A673 (cell line): ENCODE results near the gene ALDH2. TPM values are rescaled to one million over a fixed set of nuclear protein-coding genes. Genes with fewer than 3 reads are reported as not detected.

Experiments
- BruUV-seq: library from RNA; stranded (reverse); fragments of 400-500 nt; replicated peaks from 2 replicates; lab custom pipeline; 2021; lab: Mats Ljungman, UMichigan
- CTCF ChIA-PET: fragments of 300-600 bp; sonication (Branson Sonifier 250); formaldehyde crosslinking; loops from one replicate; lab custom pipeline; 2022; ENCODE audit warnings: antibody characterized with exemption; lab: Charles Lee
- POLR2A ChIA-PET: fragments of 300-600 bp; sonication (Branson Sonifier 250); formaldehyde crosslinking; loops from one replicate; lab custom pipeline; 2022; ENCODE audit warnings: antibody characterized with exemption; ENCODE audit not compliant: low non-redundant PET; lab: Charles Lee
- DNase-seq: peaks from one replicate; pipeline ENCODE4 v3.0.0-alpha.2; 2015; ENCODE audit warnings: low spot score
- H3K27ac ChIP-seq: fragments of 200-600 bp; sonication (generic); 2 replicates; pipeline ENCODE4 v1.5.1; 2016; ENCODE audit warnings: mixed run types, low read depth, mild to moderate bottlenecking, mixed read lengths, antibody characterized with exemption, low read length; ENCODE audit not compliant: poor library complexity, severe bottlenecking
- H3K27me3 ChIP-seq: fragments of 200-600 bp; sonication (generic); replicated peaks from 2 replicates; pipeline ENCODE4 v1.6.1; 2017; ENCODE audit warnings: mixed run types, low read depth, mild to moderate bottlenecking, mixed read lengths, antibody characterized with exemption, low read length; ENCODE audit not compliant: insufficient read depth, poor library complexity
- H3K36me3 ChIP-seq: fragments of 200-600 bp; sonication (generic); 2 replicates; pipeline ENCODE4 v1.6.1; 2016; ENCODE audit warnings: mixed run types, mild to moderate bottlenecking, mixed read lengths, antibody characterized with exemption, low read length; ENCODE audit not compliant: insufficient read depth, poor library complexity, severe bottlenecking
- H3K4me1 ChIP-seq: fragments of 200-600 bp; sonication (generic); 2 replicates; pipeline ENCODE4 v1.6.1; 2017; ENCODE audit warnings: mixed run types, mild to moderate bottlenecking, mixed read lengths, antibody characterized with exemption, low read length; ENCODE audit not compliant: insufficient read depth, poor library complexity, severe bottlenecking
- H3K4me3 ChIP-seq: fragments of 200-600 bp; sonication (generic); 2 replicates; pipeline ENCODE4 v1.5.1; 2016; ENCODE audit warnings: low read depth, mixed run types, mild to moderate bottlenecking, mixed read lengths, low read length; ENCODE audit not compliant: poor library complexity, severe bottlenecking
- H3K9me3 ChIP-seq: fragments of 200-600 bp; sonication (generic); 2 replicates; pipeline ENCODE4 v1.6.1; 2016; ENCODE audit warnings: mixed run types, low read depth, mild to moderate bottlenecking, mixed read lengths, antibody characterized with exemption, low read length; ENCODE audit not compliant: poor library complexity, severe bottlenecking
- CTCF ChIP-seq: fragments of 300-800, 200-600 bp; sonication (generic); conservative IDR thresholded peaks from 2 replicates; pipeline ENCODE4 v1.5.1; 2017; ENCODE audit warnings: low read depth, mild to moderate bottlenecking, antibody characterized with exemption, low read length, moderate library complexity, mixed read lengths
- EZH2 ChIP-seq: fragments of 200-600 bp; sonication (generic); IDR thresholded peaks from 2 replicates; pipeline ENCODE4 v1.6.1; 2017; ENCODE audit warnings: borderline replicate concordance, low read depth, mild to moderate bottlenecking, mixed read lengths, antibody characterized with exemption, low read length; ENCODE audit not compliant: poor library complexity, severe bottlenecking
- intact Hi-C: fragments of 100-400 bp; cut with micrococcal nuclease; formaldehyde crosslinking; loops from one replicate; pipeline ENCODE4 v1.10.0; 2022; ENCODE audit not compliant: unreplicated experiment
- total RNA-seq: library from RNA; stranded (reverse); gene quantifications from 2 replicates; pipeline ENCODE4 v1.2.3, GENCODE V29; 2021

ALDH2 gene
- total RNA-seq, 1 experiment from 2014 or later, result 24.5 TPM

GRCh38 chr12:111756681-111757080, 10.1 kb upstream of the ALDH2 start:
- DNase-seq, result no peak
- Histone ChIP-seq H3K4me3 (no peak overlapping the region), H3K4me1 (no peaks in the 10 kb centered on the region), H3K27ac (no peak overlapping the region), H3K27me3 (no peaks in the 10 kb centered on the region), H3K36me3 (no peaks in the 10 kb centered on the region), H3K9me3 (no peaks in the 10 kb centered on the region)
- TF ChIP-seq EZH2 (no peak), CTCF (no peak)
- intact Hi-C loops, result no loop called here
- BruUV-seq, result no TSS peak
- ChIA-PET POLR2A (no interaction called here), CTCF (no interaction called here)

- H3K36me3 ChIP-seq, result no peaks in the 10 kb centered on the region
- H3K9me3 ChIP-seq, result no peaks in the 10 kb centered on the region
- H3K27me3 ChIP-seq, result no peaks in the 10 kb centered on the region
- ChIA-PET POLR2A (no interaction called here), CTCF (no interaction called here)
- H3K4me3 ChIP-seq, result no peak overlapping the region
- intact Hi-C loops, result no loop called here
- no peak for DNase-seq
- no peaks in the 10 kb centered on the region for H3K4me1 ChIP-seq
- TF ChIP-seq EZH2, result no peak
- TF ChIP-seq CTCF, result no peak
- H3K27ac ChIP-seq, result peak overlapping the region; percentile 2
- no TSS peak for BruUV-seq
Measured at GRCh38 chr12:111757361-111758119, 9.2 kb upstream of the ALDH2 start.

- no peaks in the 10 kb centered on the region for H3K27me3 ChIP-seq
- H3K27ac ChIP-seq, result peak overlapping the region; percentile 2
- ChIA-PET POLR2A (no interaction called here), CTCF (no interaction called here)
- TF ChIP-seq CTCF, result no peak
- TF ChIP-seq EZH2, result no peak
- no peak overlapping the region for H3K4me3 ChIP-seq
- H3K9me3 ChIP-seq, result no peaks in the 10 kb centered on the region
- intact Hi-C loops, result no loop called here
- H3K36me3 ChIP-seq, result no peaks in the 10 kb centered on the region
- no TSS peak for BruUV-seq
- DNase-seq, result no peak
- H3K4me1 ChIP-seq, result no peaks in the 10 kb centered on the region
Measured at GRCh38 chr12:111758120-111758561, 8.6 kb upstream of the ALDH2 start.
